GM12878 (cell line): ENCODE data around the gene COL19A1. TPM values are rescaled to one million over a fixed set of nuclear protein-coding genes. Genes with fewer than 3 reads are reported as not detected.
A peak's percentile ranks its signal among the peaks of the same experiment; 100 is the strongest.

ENCODE experiments used
- BRCA1 ChIP-seq: IDR thresholded peaks from 2 replicates; pipeline ENCODE4 v1.6.1; 2011; ENCODE audit warnings: low read depth, low read length, improper control_type of control experiment
- CEBPZ ChIP-seq: fragments of 150-350 bp; IDR thresholded peaks from 2 replicates; pipeline ENCODE4 v1.6.1; 2016; ENCODE audit warnings: low read depth, low read length
- CHD2 ChIP-seq: IDR thresholded peaks from 2 replicates; pipeline ENCODE4 v1.6.1; 2011; ENCODE audit warnings: low read depth, low read length, improper control_type of control experiment, borderline replicate concordance
- FOXK2 ChIP-seq: fragments of 450-650 bp; IDR thresholded peaks from 2 replicates; pipeline ENCODE4 v1.6.1; 2017; ENCODE audit warnings: mild to moderate bottlenecking, moderate library complexity
- MEF2A ChIP-seq: IDR thresholded peaks from 2 replicates; pipeline ENCODE4 v1.6.1; 2011; ENCODE audit warnings: low read depth, mild to moderate bottlenecking, low read length, moderate library complexity; ENCODE audit not compliant: insufficient read depth
- MLLT1 ChIP-seq: fragments of 450-650 bp; IDR thresholded peaks from 2 replicates; pipeline ENCODE4 v1.6.1; 2016; ENCODE audit warnings: mild to moderate bottlenecking
- POLR2AphosphoS2 ChIP-seq: IDR thresholded peaks from 2 replicates; pipeline ENCODE4 v1.6.1; 2011; ENCODE audit warnings: low read depth, mild to moderate bottlenecking, low read length, improper control_type of control experiment, moderate library complexity
- SPI1 ChIP-seq: IDR thresholded peaks from 2 replicates; pipeline ENCODE4 v1.6.1; 2011; ENCODE audit warnings: low read depth, mild to moderate bottlenecking, low read length, moderate library complexity, borderline replicate concordance; ENCODE audit not compliant: insufficient read depth
- SUPT20H ChIP-seq: IDR thresholded peaks from 2 replicates; pipeline ENCODE4 v1.6.1; 2011; ENCODE audit warnings: low read depth, mild to moderate bottlenecking, low read length, moderate library complexity, borderline replicate concordance; ENCODE audit not compliant: control insufficient read depth
- YBX1 ChIP-seq: fragments of 450-650 bp; IDR thresholded peaks from 2 replicates; pipeline ENCODE4 v1.6.1; 2016; ENCODE audit warnings: antibody characterized with exemption
- ZNF687 ChIP-seq: fragments of 450-650 bp; IDR thresholded peaks from 2 replicates; pipeline ENCODE4 v1.6.1; 2017; ENCODE audit warnings: mild to moderate bottlenecking, moderate library complexity
- polyA plus RNA-seq, 11 experiments: library from polyadenylated mRNA; depleted of rRNA in 4 of 11; unstranded in 6 of 11; stranded (reverse) in 5 of 11; fragments of >200 nt; fragmentation: Nextera tagmentation in 4 of 11; fragmentation: Illumina TruSeq in 1 of 11; extraction: Ambion mirVana in 4 of 11; extraction: Trizol in 1 of 11; gene quantifications; 1 replicate in 1 of 11; 2 replicates in 10 of 11; pipeline versions ENCODE4 v1.2.1 to v1.2.3, GENCODE V29; 2011 to 2016; ENCODE audit warnings: inconsistent platforms in 2 of 11, missing spikeins in 2 of 11, low read depth in 1 of 11
- total RNA-seq, 4 experiments: library from RNA; depleted of rRNA in 3 of 4; stranded (reverse); fragments of >200 nt in 3 of 4; fragmentation: Illumina TruSeq in 1 of 4; extraction: Trizol in 1 of 4; gene quantifications; 2 replicates each; pipeline versions ENCODE4 v1.2.1 to v1.2.3, GENCODE V29; 2013 to 2021
- TF ChIP-seq, protein P1 (sequence below): fragments of 450-650 bp; IDR thresholded peaks from 2 replicates; pipeline ENCODE4 v1.6.1; 2017; ENCODE audit warnings: low read depth, mild to moderate bottlenecking, moderate library complexity
- TF ChIP-seq, protein P2 (sequence below): fragments of 450-650 bp; formaldehyde crosslinking; IDR thresholded peaks from 2 replicates; pipeline ENCODE4 v1.5.0; 2022; ENCODE audit warnings: mild to moderate bottlenecking, missing genetic modification characterization

COL19A1 gene
- total and polyA plus RNA-seq, 10 of the 15 experiments (the other 5 are each of a cell fraction or from before 2014, with no cell fraction given): 1.1 to 13.5 (median 4.1) TPM

DNA sequence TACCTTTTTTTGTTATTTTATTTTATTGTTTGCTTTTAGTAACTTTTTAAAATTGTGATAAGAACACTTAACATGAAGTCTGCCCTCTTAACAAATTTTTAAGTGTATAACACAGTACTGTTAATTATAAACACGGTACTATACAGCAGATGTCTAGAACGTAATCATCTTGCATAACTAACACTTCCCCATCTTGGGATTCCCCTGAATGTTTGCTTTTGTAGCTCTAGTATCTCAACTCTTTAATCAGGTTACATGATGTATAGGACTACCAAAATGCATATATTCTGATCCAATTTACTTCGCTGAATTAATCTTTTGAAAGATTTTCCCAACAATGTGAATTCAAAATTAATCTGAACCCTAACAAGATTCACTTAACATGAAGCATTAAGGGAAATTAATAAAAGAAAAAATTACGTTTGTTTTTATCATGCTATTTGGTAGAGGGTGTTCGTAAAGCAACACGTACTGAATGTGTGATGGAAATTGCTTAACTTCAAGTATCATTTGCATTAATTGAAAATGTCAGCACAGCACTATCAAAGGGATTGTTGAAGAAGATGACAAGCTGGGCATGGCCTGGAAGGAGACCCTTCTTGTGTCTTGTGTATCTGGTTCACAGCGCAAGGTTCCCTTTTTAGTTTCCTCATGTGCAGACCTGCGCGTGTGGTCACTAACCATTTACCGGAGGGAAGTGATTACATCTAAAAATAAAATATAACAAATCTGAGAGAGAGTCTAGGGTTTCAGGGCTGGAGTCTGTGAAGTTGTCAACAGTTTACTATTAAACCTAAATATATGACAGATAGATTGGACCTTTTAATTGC is 15.2 kb downstream of the COL19A1 start (continued):
- TF ChIP-seq ZNF687 (peak; percentile 37; the same call in 1 of the 2 replicates), POLR2AphosphoS2 (0 out of 2 replicates have a peak, but pooled peaks have one; percentile 37), CHD2 (peak; percentile 55; the same call in 1 of the 2 replicates), SUPT20H (no peak), BRCA1 (no peak), YBX1 (no peak), FOXK2 (no peak), SPI1 (peak; percentile 85), MLLT1 (peak; percentile 43; the same call in 1 of the 2 replicates), MEF2A (peak; percentile 99), CEBPZ (no peak)
- TF ChIP-seq, protein P1, sequence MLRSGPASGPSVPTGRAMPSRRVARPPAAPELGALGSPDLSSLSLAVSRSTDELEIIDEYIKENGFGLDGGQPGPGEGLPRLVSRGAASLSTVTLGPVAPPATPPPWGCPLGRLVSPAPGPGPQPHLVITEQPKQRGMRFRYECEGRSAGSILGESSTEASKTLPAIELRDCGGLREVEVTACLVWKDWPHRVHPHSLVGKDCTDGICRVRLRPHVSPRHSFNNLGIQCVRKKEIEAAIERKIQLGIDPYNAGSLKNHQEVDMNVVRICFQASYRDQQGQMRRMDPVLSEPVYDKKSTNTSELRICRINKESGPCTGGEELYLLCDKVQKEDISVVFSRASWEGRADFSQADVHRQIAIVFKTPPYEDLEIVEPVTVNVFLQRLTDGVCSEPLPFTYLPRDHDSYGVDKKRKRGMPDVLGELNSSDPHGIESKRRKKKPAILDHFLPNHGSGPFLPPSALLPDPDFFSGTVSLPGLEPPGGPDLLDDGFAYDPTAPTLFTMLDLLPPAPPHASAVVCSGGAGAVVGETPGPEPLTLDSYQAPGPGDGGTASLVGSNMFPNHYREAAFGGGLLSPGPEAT: no peak; the same call in 1 of the 2 replicates
- TF ChIP-seq, protein P2, sequence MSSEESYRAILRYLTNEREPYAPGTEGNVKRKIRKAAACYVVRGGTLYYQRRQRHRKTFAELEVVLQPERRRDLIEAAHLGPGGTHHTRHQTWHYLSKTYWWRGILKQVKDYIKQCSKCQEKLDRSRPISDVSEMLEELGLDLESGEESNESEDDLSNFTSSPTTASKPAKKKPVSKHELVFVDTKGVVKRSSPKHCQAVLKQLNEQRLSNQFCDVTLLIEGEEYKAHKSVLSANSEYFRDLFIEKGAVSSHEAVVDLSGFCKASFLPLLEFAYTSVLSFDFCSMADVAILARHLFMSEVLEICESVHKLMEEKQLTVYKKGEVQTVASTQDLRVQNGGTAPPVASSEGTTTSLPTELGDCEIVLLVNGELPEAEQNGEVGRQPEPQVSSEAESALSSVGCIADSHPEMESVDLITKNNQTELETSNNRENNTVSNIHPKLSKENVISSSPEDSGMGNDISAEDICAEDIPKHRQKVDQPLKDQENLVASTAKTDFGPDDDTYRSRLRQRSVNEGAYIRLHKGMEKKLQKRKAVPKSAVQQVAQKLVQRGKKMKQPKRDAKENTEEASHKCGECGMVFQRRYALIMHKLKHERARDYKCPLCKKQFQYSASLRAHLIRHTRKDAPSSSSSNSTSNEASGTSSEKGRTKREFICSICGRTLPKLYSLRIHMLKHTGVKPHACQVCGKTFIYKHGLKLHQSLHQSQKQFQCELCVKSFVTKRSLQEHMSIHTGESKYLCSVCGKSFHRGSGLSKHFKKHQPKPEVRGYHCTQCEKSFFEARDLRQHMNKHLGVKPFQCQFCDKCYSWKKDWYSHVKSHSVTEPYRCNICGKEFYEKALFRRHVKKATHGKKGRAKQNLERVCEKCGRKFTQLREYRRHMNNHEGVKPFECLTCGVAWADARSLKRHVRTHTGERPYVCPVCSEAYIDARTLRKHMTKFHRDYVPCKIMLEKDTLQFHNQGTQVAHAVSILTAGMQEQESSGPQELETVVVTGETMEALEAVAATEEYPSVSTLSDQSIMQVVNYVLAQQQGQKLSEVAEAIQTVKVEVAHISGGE (CRISPR knock-in tag): no peak
